Loucy (cell line): ENCODE measurements around the gene SELL.
A peak's percentile ranks its signal among the peaks of the same experiment; 100 is the strongest.

Experiments
- H2AFZ ChIP-seq: fragments of 200-600 bp; sonication (generic); 2 replicates; pipeline ENCODE4 v1.6.0; 2016; ENCODE audit warnings: antibody characterized with exemption, mild to moderate bottlenecking, low read length, moderate library complexity
- H3F3A ChIP-seq: fragments of 200-600 bp; 2 replicates; pipeline ENCODE4 v1.6.0; 2016; ENCODE audit warnings: antibody characterized with exemption, low read depth, mild to moderate bottlenecking
- H3K27me3 ChIP-seq: fragments of 200-600 bp; sonication (generic); 2 replicates; pipeline ENCODE4 v1.6.1; 2014; ENCODE audit warnings: low read length, mild to moderate bottlenecking; ENCODE audit not compliant: insufficient read depth, poor library complexity, severe bottlenecking
- H3K36me3 ChIP-seq: fragments of 200-600 bp; sonication (generic); 2 replicates; pipeline ENCODE4 v1.6.1; 2016; ENCODE audit warnings: low read length; ENCODE audit not compliant: insufficient read depth
- H3K4me1 ChIP-seq: fragments of 200-600 bp; sonication (generic); 2 replicates; pipeline ENCODE4 v1.5.1; 2014; ENCODE audit warnings: low read length, mild to moderate bottlenecking; ENCODE audit not compliant: insufficient read depth, poor library complexity, severe bottlenecking
- H3K4me2 ChIP-seq: fragments of 200-600 bp; sonication (generic); 2 replicates; pipeline ENCODE4 v1.6.0; 2014; ENCODE audit warnings: antibody characterized with exemption, low read length, low read depth, mild to moderate bottlenecking; ENCODE audit not compliant: poor library complexity, severe bottlenecking
- H3K4me3 ChIP-seq: fragments of 200-600 bp; sonication (generic); 2 replicates; pipeline ENCODE4 v1.5.1; 2014; ENCODE audit warnings: low read length, mild to moderate bottlenecking, mixed read lengths; ENCODE audit not compliant: poor library complexity, severe bottlenecking
- H3K79me2 ChIP-seq: fragments of 200-600 bp; sonication (generic); 2 replicates; pipeline ENCODE4 v1.6.1; 2014; ENCODE audit warnings: low read length; ENCODE audit not compliant: insufficient read depth
- H3K9ac ChIP-seq: fragments of 200-600 bp; sonication (generic); 2 replicates; pipeline ENCODE4 v1.6.0; 2014; ENCODE audit warnings: mild to moderate bottlenecking, low read depth, low read length, moderate library complexity; ENCODE audit not compliant: poor library complexity, severe bottlenecking
- H3K9me2 ChIP-seq: fragments of 200-600 bp; sonication (generic); replicated peaks from 2 replicates; pipeline ENCODE4 v1.6.1; 2016; ENCODE audit warnings: low read depth, low read length, mixed read lengths
- H3K9me3 ChIP-seq: fragments of 200-600 bp; sonication (generic); 2 replicates; pipeline ENCODE4 v1.6.1; 2014; ENCODE audit warnings: mild to moderate bottlenecking, antibody characterized with exemption, low read length, low read depth; ENCODE audit not compliant: insufficient read depth
- H4K20me1 ChIP-seq: fragments of 200-600 bp; sonication (generic); 2 replicates; pipeline ENCODE4 v1.6.0; 2014; ENCODE audit warnings: antibody characterized with exemption, low read length, mild to moderate bottlenecking; ENCODE audit not compliant: insufficient read depth, poor library complexity, severe bottlenecking
- EZH2phosphoT487 ChIP-seq: fragments of 200-600 bp; IDR thresholded peaks from 2 replicates; pipeline ENCODE4 v1.6.1; 2018; ENCODE audit warnings: antibody characterized with exemption, mild to moderate bottlenecking, moderate library complexity, borderline replicate concordance
- TF ChIP-seq, protein P1 (sequence below): fragments of 200-600 bp; sonication (generic); conservative IDR thresholded peaks from 2 replicates; pipeline ENCODE4 v1.5.1; 2014; ENCODE audit warnings: mild to moderate bottlenecking, antibody characterized with exemption, low read length

The SELL gene

DNA sequence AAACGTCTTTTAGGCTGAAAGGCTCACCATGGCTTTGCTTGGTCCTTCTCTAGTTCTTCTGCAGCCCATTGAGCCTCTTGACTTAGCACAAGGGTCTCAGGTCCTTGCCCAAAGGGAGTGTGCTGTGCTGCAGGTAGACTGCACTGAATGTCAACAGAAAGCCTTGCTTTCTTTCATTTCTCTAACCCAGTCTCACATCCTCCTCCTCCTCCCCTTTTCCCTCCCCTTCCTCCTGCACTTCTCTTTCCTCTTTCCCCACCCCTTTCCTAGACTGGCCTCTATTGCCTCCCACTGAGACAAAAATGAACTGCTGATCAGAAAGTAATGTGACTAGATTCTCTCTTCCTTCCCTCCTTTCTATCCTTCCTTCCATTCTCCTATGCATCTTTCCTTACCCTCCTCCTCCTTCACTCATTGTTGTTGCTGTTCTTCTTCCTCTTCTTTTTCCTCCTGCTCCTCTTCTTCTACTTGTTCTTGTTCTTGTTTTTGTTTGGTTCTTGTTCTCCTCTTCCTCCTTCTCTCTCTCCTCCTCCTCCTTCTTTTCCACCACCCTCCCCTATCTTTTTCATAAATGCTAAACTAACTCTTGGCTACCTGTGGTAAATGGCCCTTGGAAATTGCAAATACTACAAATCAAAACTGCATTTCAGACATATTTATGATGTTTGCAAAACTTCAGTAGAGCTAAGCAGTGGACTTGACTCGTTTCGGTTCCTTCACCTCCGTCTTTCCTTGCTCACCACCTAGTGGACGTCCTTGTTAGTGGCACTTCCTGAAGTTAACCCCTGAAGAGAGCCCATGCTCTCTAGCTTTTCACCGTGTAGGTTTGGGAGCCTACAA is at the start of gene SELL:
SELL (minus strand) TSS at position 152 of the 840 bp plus-strand sequence; CDS start at position 30, 122 bp downstream.
- Histone ChIP-seq H3K9me3 (no peaks in the 10 kb centered on the region), H3K36me3 (peaks cover 16% of the 10 kb centered on the region), H3K4me3 (peak within 1 kb of the TSS; percentile 85), H3F3A (no peaks in the 10 kb centered on the region), H3K9me2 (no peaks in the 10 kb centered on the region), H3K4me2 (peak within 1 kb of the TSS; percentile 91), H3K4me1 (peaks cover 36% of the 10 kb centered on the region), H3K79me2 (peaks cover 48% of the 10 kb centered on the region), H4K20me1 (peaks cover 7% of the 10 kb centered on the region), H3K9ac (peak within 1 kb of the TSS; percentile 92), H2AFZ (peak within 1 kb of the TSS; percentile 97), H3K27me3 (no peaks in the 10 kb centered on the region)
- TF ChIP-seq, protein P1, sequence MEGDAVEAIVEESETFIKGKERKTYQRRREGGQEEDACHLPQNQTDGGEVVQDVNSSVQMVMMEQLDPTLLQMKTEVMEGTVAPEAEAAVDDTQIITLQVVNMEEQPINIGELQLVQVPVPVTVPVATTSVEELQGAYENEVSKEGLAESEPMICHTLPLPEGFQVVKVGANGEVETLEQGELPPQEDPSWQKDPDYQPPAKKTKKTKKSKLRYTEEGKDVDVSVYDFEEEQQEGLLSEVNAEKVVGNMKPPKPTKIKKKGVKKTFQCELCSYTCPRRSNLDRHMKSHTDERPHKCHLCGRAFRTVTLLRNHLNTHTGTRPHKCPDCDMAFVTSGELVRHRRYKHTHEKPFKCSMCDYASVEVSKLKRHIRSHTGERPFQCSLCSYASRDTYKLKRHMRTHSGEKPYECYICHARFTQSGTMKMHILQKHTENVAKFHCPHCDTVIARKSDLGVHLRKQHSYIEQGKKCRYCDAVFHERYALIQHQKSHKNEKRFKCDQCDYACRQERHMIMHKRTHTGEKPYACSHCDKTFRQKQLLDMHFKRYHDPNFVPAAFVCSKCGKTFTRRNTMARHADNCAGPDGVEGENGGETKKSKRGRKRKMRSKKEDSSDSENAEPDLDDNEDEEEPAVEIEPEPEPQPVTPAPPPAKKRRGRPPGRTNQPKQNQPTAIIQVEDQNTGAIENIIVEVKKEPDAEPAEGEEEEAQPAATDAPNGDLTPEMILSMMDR = peak; percentile 81
- no peak for TF ChIP-seq EZH2phosphoT487

DNA sequence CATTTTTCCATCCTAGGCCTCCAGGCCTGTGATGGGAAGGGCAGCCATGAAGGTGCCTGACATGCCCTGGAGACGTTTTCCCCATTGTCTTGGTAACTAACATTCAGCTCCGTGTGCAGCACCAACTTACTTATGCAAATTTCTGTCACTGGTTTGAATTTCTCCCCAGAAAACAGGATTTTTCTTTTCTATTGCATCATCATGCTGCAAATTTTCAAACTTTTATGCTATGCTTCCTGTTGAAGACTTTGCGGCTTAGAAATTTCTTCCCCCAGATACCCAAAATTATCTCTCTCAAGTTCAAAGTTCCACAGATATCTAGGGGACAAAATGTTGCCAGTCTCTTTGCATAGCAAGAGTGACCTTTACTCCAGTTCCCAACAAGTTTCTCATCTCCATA is 47.6 kb upstream of the SELL start:
- Histone ChIP-seq H3K36me3 (no peaks in the 10 kb centered on the region), H2AFZ (no peak overlapping the region), H3K27me3 (no peaks in the 10 kb centered on the region), H3F3A (no peaks in the 10 kb centered on the region), H3K79me2 (no peaks in the 10 kb centered on the region), H3K9me2 (no peaks in the 10 kb centered on the region), H4K20me1 (no peaks in the 10 kb centered on the region), H3K9me3 (no peaks in the 10 kb centered on the region; the same call in 1 of the 2 replicates), H3K4me1 (no peaks in the 10 kb centered on the region), H3K4me2 (no peak overlapping the region), H3K9ac (no peak overlapping the region), H3K4me3 (no peak overlapping the region)
- TF ChIP-seq, protein P1 = no peak
- TF ChIP-seq EZH2phosphoT487 = no peak

DNA sequence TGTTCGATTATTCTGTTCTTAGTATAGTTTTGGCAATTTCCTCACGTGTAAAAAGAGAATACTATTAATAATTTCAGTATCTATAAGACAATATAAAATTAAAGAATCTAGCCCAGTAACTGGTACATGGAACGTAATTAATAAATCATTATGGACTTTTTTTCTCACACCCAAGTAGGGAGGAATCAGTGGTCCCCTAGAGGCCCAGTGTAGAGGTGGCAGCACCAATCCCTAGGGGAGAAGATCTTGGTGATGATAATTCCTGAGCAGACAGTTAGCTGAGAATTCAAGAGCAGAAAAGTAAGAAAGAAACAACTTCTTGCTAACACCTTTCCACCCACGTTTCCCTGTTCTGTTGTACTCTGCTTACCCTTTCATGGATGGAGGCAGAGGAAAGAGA is 42.1 kb upstream of the SELL start:
- Histone ChIP-seq H3K27me3 (no peaks in the 10 kb centered on the region), H3K9me3 (no peaks in the 10 kb centered on the region), H3K4me1 (no peaks in the 10 kb centered on the region), H3K9me2 (no peaks in the 10 kb centered on the region), H3K9ac (no peak overlapping the region), H3K79me2 (no peaks in the 10 kb centered on the region), H3K36me3 (no peaks in the 10 kb centered on the region), H2AFZ (no peak overlapping the region), H3K4me2 (no peak overlapping the region), H3F3A (no peaks in the 10 kb centered on the region), H3K4me3 (no peak overlapping the region), H4K20me1 (no peaks in the 10 kb centered on the region)
- TF ChIP-seq EZH2phosphoT487 = no peak
- TF ChIP-seq, protein P1 = peak; percentile 24
